ENCODE data around the gene CHRDL1.

DNA sequence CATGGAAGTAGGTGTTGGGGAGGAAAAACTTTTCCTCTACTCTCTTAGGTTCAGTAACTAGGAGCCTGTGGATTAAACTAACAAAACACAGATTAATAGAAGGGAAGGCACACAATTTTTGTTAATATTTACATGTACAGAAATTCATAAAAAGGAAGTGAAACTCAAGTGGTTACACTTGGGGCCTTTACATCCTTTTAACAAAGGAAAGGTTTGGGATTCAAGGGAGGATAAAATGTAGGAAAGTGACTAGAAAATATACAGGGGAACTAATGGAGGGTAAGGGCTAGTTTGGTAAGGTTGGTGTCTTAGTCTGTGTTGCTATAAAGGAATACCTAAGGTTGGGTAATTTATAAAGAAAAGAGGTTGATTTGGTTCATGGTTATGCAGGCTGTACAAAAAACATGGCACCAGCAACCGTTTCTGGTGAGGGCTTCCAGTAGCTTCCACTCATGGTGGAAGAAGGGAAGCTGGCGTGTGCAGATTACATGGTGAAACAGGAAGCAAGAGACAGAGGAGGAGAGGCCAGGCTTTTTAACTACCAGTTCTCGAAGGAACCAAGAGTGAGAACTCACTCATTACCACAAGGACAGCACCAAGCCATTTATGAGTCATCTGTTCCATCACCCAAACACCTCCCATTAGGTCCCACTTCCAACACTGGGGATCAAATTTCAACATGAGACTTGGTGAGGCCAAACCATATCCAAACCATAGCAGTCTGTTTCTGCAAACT is 124.4 kb downstream of the CHRDL1 start:
- TF ChIP-seq, protein P1, sequence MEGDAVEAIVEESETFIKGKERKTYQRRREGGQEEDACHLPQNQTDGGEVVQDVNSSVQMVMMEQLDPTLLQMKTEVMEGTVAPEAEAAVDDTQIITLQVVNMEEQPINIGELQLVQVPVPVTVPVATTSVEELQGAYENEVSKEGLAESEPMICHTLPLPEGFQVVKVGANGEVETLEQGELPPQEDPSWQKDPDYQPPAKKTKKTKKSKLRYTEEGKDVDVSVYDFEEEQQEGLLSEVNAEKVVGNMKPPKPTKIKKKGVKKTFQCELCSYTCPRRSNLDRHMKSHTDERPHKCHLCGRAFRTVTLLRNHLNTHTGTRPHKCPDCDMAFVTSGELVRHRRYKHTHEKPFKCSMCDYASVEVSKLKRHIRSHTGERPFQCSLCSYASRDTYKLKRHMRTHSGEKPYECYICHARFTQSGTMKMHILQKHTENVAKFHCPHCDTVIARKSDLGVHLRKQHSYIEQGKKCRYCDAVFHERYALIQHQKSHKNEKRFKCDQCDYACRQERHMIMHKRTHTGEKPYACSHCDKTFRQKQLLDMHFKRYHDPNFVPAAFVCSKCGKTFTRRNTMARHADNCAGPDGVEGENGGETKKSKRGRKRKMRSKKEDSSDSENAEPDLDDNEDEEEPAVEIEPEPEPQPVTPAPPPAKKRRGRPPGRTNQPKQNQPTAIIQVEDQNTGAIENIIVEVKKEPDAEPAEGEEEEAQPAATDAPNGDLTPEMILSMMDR (conservative IDR thresholded peaks at IDR 0.05 in 1 of 2, IDR thresholded peaks at IDR 0.05 in 1 of 2; ENCODE audit: low read depth in 1 of 2, low read length in 2 of 2) = no peak
- TF ChIP-seq EZH2 (IDR thresholded peaks at IDR 0.05; ENCODE audit: low read length, missing control alignments) = no peak
